IPS-15b (cell line): ENCODE data around the gene LEPR.

Source experiments
- H3K27me3 ChIP-seq: one replicate; pipeline ENCODE4 v1.6.1; 2013; ENCODE audit warnings: low read length; ENCODE audit not compliant: control insufficient read depth, insufficient read depth
- H3K36me3 ChIP-seq: one replicate; pipeline ENCODE4 v1.6.1; 2013; ENCODE audit warnings: low read length; ENCODE audit not compliant: control insufficient read depth, insufficient read depth
- H3K4me1 ChIP-seq: one replicate; pipeline ENCODE4 v1.6.1; 2013; ENCODE audit warnings: mild to moderate bottlenecking, low read length; ENCODE audit not compliant: control insufficient read depth, insufficient read depth
- H3K4me3 ChIP-seq: one replicate; pipeline ENCODE4 v1.5.1; 2013; ENCODE audit warnings: low read depth, low read length
- H3K9ac ChIP-seq: one replicate; pipeline ENCODE4 v1.6.1; 2013; ENCODE audit warnings: low read depth, mild to moderate bottlenecking, low read length
- H3K9me3 ChIP-seq: one replicate; pipeline ENCODE4 v1.6.1; 2013; ENCODE audit warnings: mild to moderate bottlenecking, low read length; ENCODE audit not compliant: control insufficient read depth, insufficient read depth

The LEPR gene

GRCh38 chr1:65414538-65414937 is 5.9 kb upstream of the LEPR start:
- Histone ChIP-seq H3K4me3 (no peak overlapping the region), H3K36me3 (no peaks in the 10 kb centered on the region), H3K27me3 (no peaks in the 10 kb centered on the region), H3K9ac (no peak overlapping the region), H3K9me3 (no peaks in the 10 kb centered on the region), H3K4me1 (peaks cover 9% of the 10 kb centered on the region)

DNA sequence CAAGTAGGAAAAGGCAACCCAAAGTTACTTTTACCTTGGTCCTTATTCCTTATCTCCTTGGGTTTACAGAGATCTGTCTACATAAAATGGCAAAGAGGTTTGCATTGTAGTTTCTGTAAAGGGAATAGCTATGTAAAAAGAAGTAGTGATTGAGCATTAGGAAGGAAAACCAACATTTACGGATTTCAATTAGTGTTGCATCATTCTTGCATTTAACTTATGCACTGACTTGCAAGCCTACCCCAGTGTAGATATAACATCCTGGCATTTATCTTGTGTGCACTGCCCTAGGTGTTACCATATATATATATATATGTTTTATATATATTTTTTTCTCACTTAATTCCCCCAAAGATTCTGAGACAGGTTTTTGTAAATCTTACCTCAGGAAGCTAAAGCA is 3.7 kb upstream of the LEPR start:
- no peaks in the 10 kb centered on the region for H3K27me3 ChIP-seq
- H3K9ac ChIP-seq = no peak overlapping the region
- peaks cover 8% of the 10 kb centered on the region for H3K4me1 ChIP-seq
- H3K4me3 ChIP-seq = no peak overlapping the region
- no peaks in the 10 kb centered on the region for H3K36me3 ChIP-seq
- H3K9me3 ChIP-seq = no peaks in the 10 kb centered on the region

DNA sequence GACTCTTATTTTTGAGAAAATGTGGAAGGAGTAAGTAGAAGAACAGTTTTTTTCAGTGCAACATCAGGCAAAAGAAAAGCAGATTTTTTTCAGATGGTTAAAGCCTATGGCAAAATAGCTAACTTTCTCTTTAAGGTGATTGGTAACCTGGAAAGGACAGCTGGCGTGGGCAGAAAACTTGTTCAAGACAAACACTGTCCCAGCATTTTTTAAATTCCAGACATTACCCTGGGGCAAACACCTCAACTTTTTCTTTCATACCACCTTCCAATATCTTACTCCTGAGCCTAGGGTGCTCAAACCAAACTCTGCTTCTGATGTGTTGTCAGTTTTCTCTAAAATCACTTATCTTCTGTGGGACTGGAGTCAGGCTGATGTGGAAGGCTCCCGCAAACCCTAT is 2.7 kb upstream of the LEPR start:
- H3K4me1 ChIP-seq = peaks cover 9% of the 10 kb centered on the region
- H3K27me3 ChIP-seq = no peaks in the 10 kb centered on the region
- no peaks in the 10 kb centered on the region for H3K36me3 ChIP-seq
- H3K4me3 ChIP-seq = no peak overlapping the region
- no peaks in the 10 kb centered on the region for H3K9me3 ChIP-seq
- H3K9ac ChIP-seq = no peak overlapping the region

DNA sequence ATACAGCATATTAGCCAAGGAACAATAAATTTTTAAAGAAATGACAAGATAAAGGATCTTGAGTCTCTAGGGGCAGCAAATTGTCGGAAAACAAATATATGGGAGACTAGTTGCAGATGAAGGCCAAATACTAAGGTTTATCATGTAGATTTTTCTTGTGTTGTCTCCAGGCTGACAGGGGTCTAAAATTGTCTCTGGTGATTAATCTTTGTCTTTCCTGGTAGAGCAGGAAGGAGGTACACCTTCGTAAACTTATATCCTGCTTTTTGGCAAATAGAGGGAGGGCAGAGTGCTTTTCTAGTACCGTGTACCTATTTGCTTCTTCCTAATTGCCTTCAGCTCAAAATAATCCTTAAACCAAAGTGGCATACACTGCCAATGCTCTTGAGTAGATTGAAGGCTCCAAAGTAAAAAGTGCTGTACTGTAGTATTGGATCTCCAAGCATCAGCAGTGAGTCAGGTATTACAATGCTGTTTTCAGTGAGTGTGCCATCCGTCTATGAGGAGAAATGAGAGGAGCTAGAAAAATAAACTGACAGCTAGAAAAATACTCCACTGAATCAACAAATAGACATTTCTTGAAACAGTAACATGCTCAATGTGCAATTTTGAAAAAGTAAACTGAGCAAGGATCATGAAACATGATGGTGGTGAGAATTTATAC is 1.8 kb upstream of the LEPR start:
- Histone ChIP-seq H3K9ac (no peak overlapping the region), H3K36me3 (no peaks in the 10 kb centered on the region), H3K27me3 (no peaks in the 10 kb centered on the region), H3K9me3 (no peaks in the 10 kb centered on the region), H3K4me3 (peak overlapping the region; percentile 84), H3K4me1 (peaks cover 9% of the 10 kb centered on the region)

DNA sequence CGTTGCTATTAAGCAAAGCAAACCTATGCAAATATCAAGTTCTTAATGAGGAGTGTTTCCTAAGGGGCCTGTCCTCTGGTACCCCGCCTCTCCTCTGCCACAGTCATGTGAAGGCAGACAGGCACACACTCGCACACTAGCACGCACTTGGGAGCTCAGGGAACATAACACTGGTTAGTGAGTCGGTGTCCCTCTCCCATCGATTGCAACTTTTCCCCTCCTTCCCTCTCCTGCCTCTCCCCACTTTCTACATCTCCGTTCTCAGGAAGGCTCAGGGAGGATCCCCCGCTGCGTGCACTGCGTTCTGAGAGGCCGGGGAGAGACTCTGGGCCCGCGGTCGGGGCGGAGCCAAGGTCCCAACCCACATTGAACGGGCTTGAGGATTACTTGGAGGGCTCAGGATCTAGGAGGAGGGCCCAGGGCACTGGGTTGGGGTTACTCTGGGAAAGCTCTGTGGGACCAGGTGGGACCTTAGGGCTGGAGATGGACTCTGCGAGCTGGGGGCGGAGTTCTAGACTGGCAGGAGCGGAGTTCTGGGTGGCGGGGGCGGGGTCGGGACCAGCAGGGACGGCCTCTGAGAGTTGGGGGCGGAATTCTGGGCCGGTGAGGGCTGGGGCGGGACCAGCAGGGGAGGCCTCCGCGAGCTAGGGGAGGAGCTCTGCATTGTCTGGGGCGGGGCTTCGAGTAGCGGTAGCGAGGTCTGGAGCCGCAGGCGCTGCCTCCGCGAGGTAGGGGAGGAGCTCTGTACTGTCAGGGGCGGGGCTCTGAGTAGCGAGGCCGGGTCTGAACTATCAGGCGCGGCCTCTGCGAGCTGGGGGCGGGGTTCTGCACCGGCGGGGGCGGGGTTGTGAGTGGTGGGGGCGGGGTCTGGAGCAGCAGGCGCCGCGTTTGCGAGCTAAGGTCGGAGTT is 533 bp upstream of the LEPR start:
- H3K36me3 ChIP-seq = no peaks in the 10 kb centered on the region
- peaks cover 9% of the 10 kb centered on the region for H3K4me1 ChIP-seq
- peak overlapping the region; percentile 42 for H3K9ac ChIP-seq

GRCh38 chr1:65421351-65422025 is 1.0 kb downstream of the LEPR start:
- Histone ChIP-seq H3K9me3 (no peaks in the 10 kb centered on the region), H3K36me3 (no peaks in the 10 kb centered on the region), H3K27me3 (no peaks in the 10 kb centered on the region), H3K9ac (peak overlapping the region; percentile 84), H3K4me1 (peaks cover 21% of the 10 kb centered on the region), H3K4me3 (peak overlapping the region; percentile 88)

More for the DNA sequence above, 533 bp upstream of the LEPR start:
- Histone ChIP-seq H3K9me3 (no peaks in the 10 kb centered on the region), H3K27me3 (no peaks in the 10 kb centered on the region), H3K4me3 (peak overlapping the region; percentile 84)

- no peak overlapping the region for H3K9ac ChIP-seq
Observed at GRCh38 chr1:65422241-65423203, 2.1 kb downstream of the LEPR start.

GRCh38 chr1:65423884-65424572 is 3.6 kb downstream of the LEPR start:
- peaks cover 18% of the 10 kb centered on the region for H3K4me1 ChIP-seq
- no peak overlapping the region for H3K4me3 ChIP-seq
- no peaks in the 10 kb centered on the region for H3K36me3 ChIP-seq
- no peaks in the 10 kb centered on the region for H3K27me3 ChIP-seq
- H3K9me3 ChIP-seq = no peaks in the 10 kb centered on the region
- no peak overlapping the region for H3K9ac ChIP-seq

More at GRCh38 chr1:65422241-65423203, 2.1 kb downstream of the LEPR start:
- H3K4me1 ChIP-seq = peaks cover 22% of the 10 kb centered on the region
- H3K9me3 ChIP-seq = no peaks in the 10 kb centered on the region
- H3K27me3 ChIP-seq = no peaks in the 10 kb centered on the region
- peak overlapping the region; percentile 88 for H3K4me3 ChIP-seq
- no peaks in the 10 kb centered on the region for H3K36me3 ChIP-seq

DNA sequence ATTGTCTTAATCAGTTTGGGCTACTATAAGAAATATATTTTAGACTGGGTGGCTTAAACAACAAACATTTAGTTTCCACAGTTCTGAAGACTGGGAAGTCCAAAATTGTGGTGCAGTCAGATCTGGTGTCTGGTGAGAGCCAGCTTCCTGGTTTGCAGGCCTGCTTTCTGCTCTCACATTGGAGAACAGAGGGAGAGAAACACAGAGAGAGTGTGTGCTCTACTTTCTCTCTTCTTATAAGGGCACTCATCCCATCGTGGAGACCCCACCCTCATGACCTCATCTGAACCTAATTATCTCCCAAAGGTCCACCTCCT is 4.1 kb downstream of the LEPR start:
- Histone ChIP-seq H3K27me3 (no peaks in the 10 kb centered on the region), H3K36me3 (no peaks in the 10 kb centered on the region), H3K9ac (no peak overlapping the region), H3K4me3 (no peak overlapping the region), H3K4me1 (peaks cover 15% of the 10 kb centered on the region), H3K9me3 (no peaks in the 10 kb centered on the region)

DNA sequence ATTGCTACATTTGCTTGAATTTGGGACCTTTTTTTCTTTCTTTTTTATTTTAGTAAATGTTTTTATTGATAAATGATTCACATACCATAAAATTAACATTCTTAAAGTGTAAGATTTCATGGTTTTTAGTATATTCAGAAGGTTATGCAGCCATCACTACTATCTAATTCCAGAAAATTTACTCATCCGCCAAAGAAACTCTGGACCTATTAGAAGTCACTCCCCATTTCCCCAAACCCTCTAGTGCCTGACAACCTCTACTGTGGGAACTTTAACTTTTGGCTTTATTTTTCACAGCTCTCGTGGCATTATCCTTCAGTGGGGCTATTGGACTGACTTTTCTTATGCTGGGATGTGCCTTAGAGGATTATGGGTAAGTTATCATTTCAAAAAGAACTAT is 4.5 kb downstream of the LEPR start:
- H3K4me1 ChIP-seq = peaks cover 15% of the 10 kb centered on the region

More for the DNA sequence above, 4.5 kb downstream of the LEPR start:
- no peaks in the 10 kb centered on the region for H3K9me3 ChIP-seq
- H3K9ac ChIP-seq = no peak overlapping the region
- H3K36me3 ChIP-seq = no peaks in the 10 kb centered on the region
- no peak overlapping the region for H3K4me3 ChIP-seq
- H3K27me3 ChIP-seq = no peaks in the 10 kb centered on the region
